GM13976 (cell line): Measurements from ENCODE around the gene SEC61G.

Source experiments
- DNase-seq: peaks from one replicate; pipeline ENCODE4 v3.0.0; 2012; ENCODE audit warnings: low spot score
- in situ Hi-C: fragments of 300-500 bp; cut with MboI; formaldehyde crosslinking; loops from one replicate; pipeline ENCODE4 v1.12.0; 2022; ENCODE audit warnings: low sequenced_read_pairs, mixed read lengths, inconsistent platforms; ENCODE audit not compliant: unreplicated experiment
- TF ChIP-seq, protein P1 (sequence below): IDR thresholded peaks from 2 replicates; pipeline ENCODE4 v1.5.1; 2012; ENCODE audit warnings: borderline replicate concordance, mild to moderate bottlenecking; ENCODE audit not compliant: insufficient read depth; ENCODE audit errors: extremely low read depth, missing control alignments, control extremely low read depth

Gene SEC61G

GRCh38 chr7:54743580-54743979 is 15.4 kb downstream of the SEC61G start:
- TF ChIP-seq, protein P1, sequence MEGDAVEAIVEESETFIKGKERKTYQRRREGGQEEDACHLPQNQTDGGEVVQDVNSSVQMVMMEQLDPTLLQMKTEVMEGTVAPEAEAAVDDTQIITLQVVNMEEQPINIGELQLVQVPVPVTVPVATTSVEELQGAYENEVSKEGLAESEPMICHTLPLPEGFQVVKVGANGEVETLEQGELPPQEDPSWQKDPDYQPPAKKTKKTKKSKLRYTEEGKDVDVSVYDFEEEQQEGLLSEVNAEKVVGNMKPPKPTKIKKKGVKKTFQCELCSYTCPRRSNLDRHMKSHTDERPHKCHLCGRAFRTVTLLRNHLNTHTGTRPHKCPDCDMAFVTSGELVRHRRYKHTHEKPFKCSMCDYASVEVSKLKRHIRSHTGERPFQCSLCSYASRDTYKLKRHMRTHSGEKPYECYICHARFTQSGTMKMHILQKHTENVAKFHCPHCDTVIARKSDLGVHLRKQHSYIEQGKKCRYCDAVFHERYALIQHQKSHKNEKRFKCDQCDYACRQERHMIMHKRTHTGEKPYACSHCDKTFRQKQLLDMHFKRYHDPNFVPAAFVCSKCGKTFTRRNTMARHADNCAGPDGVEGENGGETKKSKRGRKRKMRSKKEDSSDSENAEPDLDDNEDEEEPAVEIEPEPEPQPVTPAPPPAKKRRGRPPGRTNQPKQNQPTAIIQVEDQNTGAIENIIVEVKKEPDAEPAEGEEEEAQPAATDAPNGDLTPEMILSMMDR, result no peak
- in situ Hi-C loops, result no loop called here
- no peak for DNase-seq

GRCh38 chr7:54738737-54739136 is 20.3 kb downstream of the SEC61G start:
- in situ Hi-C loops, result no loop called here
- TF ChIP-seq, protein P1, result no peak
- DNase-seq, result no peak

GRCh38 chr7:54729107-54729506 is 29.9 kb downstream of the SEC61G start:
- TF ChIP-seq, protein P1, result no peak
- in situ Hi-C loops, result no loop called here
- DNase-seq, result no peak

DNA sequence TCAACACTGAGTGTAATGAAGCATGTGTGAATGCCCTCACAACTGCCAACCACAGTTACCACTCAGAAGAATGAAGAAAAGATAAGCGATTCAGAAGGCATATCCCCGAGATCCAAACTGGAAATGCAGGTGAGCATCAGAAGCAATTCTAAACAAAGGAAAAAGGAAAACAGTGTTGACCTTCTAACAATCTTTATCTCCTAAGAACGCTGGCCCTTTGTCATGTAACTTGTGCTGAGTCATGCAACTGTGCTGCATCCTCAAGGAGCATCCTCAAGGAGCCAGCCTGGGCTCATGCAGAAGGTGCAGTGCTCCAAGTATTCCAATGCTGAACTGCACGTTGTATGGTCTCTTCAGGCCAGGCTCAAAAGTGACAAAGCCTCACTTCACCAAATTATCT is 30.6 kb downstream of the SEC61G start:
- in situ Hi-C loops, result no loop called here

DNA sequence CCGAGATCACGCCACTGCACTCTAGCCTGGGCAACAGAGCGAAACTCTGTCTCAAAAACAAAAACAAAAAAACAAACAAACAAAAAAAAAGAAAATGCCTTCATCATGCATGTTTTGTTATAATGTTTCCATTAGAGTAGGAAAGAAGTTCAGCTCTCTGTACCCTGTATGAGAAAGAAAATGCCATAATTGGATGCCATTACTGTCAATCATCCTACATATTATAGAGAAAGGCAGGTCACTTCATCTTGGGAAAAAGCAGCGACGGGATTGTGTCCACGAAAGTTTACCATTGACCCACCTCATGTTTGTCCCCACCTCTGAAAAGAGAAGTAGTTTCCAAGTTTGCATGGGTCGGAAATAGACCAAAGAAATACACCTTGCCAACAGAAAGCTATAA is 33.8 kb downstream of the SEC61G start:
- DNase-seq, result no peak
- in situ Hi-C loops, result no loop called here
- TF ChIP-seq, protein P1, result no peak

More for the DNA sequence above, 30.6 kb downstream of the SEC61G start:
- no peak for DNase-seq
- TF ChIP-seq, protein P1, result no peak

- in situ Hi-C loops, result no loop called here
- TF ChIP-seq, protein P1, result no peak
- no peak for DNase-seq
Measured at GRCh38 chr7:54722502-54722901, 36.5 kb downstream of the SEC61G start.

- in situ Hi-C loops, result no loop called here
- TF ChIP-seq, protein P1, result no peak
Measured at GRCh38 chr7:54722026-54722425, 37.0 kb downstream of the SEC61G start.

More at GRCh38 chr7:54722026-54722425, 37.0 kb downstream of the SEC61G start:
- no peak for DNase-seq
